Embryonic facial prominence (tissue), 1 donor: Measurements from ENCODE around the gene ELL.
"Not testable (repeated sequence)": the region's sequence is repeated elsewhere in the genome, so short reads cannot be mapped to it uniquely, and the experiment has no call there.

Experiments used
- DNase-seq: peaks from one replicate; pipeline ENCODE4 v3.0.0-alpha.2; 2016; ENCODE audit errors: extremely low spot score

ELL gene

GRCh38 chr19:18521692-18522123, at the start of gene ELL:
Gene ELL (minus strand): TSS chr19:18522070. CDS start chr19:18522055, 15 bp downstream.
- no peak for DNase-seq

DNA sequence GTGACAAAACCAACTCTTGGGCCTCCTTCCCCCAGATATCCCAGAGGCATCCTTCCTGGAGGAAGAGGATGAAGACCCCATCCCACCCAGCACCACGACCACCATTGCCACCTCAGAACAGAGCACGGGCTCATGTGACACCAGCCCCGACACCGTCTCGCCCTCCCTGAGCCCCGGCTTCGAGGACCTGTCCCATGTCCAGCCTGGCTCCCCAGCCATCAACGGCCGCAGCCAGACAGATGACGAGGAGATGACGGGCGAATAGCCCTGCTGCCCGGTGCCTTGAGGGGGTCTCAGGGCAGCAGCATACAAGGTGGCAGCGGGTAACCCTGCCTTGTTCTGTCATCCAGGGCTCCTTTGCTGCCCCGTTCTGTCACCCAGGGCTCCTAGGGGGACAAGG, 46.5 kb upstream of the ELL start:
- DNase-seq: no peak

DNA sequence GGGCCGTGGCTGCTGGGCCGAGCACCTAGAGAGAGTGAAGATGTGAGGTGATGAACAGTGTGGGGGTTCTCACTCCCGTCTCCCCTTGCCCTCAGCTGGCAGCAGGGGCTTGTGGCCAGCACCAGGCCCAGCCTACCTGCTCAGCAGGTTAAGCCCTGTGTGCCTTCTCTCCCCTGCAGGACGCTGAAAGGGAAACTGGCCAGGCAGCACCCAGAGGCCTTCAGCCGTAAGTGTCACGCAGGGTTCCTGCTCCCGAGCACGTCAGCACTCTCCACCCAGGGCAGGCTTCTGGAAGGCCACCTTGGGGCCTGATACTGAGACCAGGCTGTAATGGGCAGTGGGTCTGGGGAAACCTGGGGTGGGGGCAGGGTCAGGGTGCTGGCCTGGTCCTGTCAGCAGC, 45.1 kb upstream of the ELL start:
- no peak for DNase-seq

- DNase-seq: no peak
These were observed 40.2 kb upstream of the ELL start for GRCh38 chr19:18562086-18562485.

GRCh38 chr19:18559685-18560084, 37.8 kb upstream of the ELL start:
- no peak for DNase-seq

DNA sequence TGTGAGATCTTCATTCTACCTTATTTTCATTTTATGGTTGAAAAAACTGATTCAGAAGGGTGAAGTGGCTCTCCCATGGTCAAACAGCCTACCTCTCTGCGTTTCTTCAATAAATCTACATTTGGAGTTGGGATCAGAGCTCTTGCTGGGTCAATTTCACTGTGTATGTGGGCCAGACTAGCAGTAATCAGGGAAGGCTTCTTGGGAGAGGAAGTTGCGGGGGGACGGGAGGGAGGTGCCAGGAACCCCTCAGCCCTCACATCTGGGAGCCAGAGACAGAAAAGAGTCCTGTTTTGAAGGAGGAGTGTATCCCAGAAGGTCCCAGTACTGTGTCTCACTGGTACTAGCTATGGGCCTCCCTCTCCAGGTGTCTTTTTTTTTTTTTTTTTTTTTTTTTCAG, 36.7 kb upstream of the ELL start:
- no peak for DNase-seq

DNA sequence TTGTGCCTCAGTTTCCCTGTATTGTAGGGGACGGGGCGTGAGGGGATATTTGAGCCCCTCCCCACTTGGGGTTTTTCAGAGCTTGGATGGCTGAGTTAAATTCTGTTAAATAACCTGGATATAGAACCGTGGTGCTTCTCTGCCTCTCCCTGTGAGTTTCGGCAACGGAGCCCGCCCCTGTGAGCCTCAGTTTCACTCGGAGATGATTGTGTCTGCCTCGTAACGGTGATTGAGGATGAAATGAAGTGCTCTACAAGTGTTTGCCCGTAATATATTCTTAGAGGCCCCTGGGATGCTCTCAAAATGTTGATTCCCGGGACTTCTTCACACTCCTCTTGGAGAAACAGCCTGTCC, 36.3 kb upstream of the ELL start:
- no peak for DNase-seq

DNA sequence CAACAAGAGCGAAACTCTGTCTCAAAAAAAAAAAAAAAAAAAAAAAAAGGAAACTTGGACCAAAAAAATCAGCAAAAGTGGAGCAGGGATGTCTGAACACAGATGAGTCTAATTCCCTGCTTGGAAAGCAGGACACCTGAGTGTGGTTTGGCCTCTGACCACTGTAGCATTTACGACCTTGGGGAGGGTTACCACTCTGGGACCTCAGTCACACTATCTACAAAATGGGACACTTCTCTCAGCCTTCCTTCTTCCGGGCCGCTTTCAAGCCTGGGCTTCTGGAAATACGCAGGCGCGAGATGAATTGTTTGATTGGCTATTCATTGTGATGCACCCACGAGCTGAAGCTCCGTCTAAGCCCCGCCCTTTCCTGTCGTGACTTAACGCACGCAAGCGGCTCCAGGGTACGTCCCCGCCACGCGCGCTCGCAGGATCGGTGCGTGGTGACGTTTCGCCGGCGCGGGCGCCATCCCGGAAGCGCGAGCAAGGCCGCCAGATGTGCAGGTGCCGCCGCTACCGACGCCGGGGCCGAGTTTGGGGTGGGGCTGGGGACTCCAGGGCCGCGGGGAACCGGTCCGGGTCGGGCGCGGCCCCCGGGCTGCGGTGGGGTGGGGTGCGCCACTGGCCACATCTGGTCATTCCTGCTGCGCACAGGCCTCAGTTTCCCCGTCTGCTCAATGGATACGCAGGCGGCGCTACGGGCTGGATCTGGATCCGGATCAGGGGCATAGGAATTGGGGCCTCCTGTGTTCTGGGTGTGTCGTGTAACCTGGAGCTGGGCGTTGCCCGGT, 35.7 kb upstream of the ELL start, which contains the start of gene KXD1:
TSS of gene KXD1 (plus strand) at position 460 of the 791 bp plus-strand sequence. CDS start 4,187 bp downstream, outside the sequence.
- peak; percentile 94 for DNase-seq

DNA sequence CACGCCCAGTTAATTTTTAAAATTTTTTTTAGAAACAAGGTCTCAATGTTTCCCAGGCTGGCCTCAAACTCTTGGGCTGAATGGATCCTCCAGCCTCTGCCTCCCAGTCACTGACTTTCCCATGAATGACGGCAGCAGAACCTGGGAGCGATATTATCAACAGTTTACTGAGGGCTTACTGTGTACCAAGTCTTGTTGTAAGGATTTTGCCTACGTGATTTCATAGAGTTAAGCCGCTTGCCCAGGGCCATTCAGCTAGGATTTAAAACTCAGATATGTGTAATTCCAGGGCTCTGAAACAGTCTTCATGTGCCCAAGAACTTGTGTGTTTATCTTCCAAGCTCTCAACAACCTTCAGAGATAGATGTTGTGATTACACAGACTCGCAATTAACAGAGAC, 29.8 kb upstream of the ELL start:
- DNase-seq: no peak

GRCh38 chr19:18543814-18544475, 22.1 kb upstream of the ELL start:
- DNase-seq: no peak

DNA sequence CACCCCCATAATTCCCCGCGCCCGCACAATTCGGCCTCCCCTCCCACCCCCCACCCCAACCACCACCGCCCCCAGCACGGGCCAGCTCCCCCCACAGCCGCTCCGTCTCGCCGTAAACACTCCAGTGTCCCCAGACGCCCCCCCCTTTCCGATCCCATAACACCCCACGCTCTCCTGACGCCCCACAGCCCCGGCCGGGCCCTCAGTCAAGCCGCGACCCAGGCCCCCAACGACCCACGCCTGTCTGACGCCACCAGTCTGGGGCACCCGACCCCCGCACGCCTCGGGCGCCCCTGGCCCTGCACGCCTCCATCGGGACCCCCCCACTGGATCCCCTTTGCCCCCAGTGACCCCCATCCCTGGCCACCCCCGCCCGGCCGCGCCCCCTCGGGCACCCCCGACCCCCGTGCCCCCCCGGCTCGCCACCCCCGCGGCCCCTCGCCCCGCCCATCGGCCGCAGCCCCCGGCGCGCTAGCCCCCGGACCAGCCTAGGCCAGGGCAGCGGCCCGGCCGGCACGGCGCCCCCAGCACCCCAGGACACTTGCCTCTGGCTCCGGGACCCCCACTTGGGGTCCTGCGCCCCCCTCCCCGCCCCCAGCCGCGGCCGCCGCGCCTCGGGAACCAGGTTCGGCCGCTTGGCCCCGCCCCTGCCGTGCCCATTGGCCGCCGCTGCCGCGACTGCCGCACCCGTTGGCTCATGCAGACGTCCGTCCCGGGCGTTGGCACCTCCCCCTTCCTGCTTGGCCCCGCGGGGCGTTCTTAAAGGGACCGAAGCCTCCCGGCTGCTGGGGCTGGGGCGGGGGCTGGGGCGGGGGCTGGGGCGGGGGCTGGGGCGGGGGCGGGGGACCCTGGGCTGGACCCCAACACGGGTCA, 21.3 kb upstream of the ELL start, which contains the start of gene FKBP8:
TSS of gene FKBP8 (minus strand) at position 633 of the 873 bp plus-strand sequence. CDS start 1,603 bp downstream, outside the sequence.
- DNase-seq: peak; percentile 80

DNA sequence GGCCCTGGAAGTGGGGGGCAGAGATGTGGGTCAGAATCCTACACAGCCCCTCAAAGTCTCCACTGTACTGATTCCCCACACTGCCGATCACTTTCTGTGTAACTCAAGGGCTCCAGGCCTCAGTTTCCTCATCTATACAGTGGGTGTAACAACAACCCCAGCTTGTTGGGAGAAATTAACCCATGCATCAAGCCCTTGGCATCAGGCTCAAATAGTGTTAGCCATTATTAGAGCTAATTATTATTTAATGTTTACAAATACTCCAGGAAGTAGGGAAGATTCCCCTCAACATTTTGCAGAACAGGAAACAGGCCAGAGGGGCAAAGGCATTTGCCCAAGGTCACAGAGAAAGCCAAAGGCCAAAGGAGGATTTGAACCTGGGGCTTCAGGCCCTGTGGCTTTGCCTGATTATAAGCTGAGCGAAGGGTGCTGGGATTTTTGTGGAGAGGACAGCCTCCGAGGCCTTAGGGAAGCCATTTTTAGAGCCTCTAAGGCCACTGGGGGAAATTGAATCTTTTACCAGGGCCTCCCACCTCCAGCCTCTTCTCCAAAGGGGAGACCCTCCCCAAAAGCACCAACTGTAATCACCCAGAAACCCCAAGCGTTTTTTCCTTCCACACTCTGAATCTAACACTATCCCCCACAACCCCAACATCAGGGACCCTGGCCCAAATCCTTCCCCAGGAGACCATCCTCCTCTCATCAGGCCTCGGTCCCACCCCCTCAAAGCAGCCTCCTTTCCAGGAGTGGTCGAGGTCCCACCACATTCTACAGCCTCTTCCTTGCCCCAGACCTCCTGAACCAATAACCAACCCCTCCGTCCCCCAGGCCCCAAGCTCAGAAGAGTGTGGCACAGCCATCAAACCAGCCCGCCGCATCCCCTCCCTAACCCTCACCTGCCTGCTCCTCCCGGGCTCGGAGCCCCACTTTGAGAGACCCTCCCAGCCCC, 20.4 kb upstream of the ELL start:
- DNase-seq: no peak

- DNase-seq: no peak
These were observed 19.6 kb upstream of the ELL start for GRCh38 chr19:18541258-18541991.

- DNase-seq: not testable (repeated sequence)
These were observed 18.3 kb upstream of the ELL start for GRCh38 chr19:18540200-18540599.

GRCh38 chr19:18539372-18539771, 17.5 kb upstream of the ELL start:
- DNase-seq: no peak

DNA sequence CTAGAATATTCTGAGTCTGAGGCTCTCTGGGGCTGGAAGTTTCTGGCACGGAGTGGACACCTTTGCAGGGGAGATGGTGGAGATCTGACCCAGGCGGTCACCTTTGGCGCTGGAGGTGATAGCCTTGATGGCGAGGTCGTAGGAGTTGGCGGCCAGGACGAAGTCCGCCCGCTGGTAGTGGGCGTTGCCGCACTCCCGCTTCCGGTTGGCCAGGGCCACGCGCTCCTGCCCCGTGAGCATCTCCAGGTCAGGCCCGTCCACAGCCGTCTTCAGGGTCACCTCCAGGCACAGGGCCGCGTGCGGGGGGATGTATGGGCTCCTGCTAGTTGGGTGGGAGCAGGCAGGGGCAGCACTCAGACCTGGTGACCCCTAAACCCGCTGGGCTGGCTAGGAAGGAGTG, 16.2 kb upstream of the ELL start:
- no peak for DNase-seq

DNA sequence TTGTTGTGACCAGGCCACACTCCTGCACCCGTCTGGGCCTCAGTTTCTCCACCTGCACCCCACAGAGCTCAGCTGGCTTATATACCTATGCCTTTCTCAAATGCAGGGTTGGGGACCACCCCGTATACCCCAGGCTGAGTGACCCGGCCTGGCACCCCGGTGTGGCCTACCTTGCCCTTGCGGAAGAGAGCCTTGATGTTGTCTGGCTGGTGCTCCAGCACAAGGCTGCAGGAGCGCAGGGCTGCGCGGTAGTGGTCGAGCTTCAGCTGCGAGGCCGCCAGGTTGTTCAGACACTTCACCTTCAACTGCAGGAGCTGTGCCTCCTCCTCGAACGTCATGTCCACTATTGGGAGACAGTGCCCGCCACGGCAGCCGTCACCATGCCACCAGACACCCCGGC, 15.6 kb upstream of the ELL start:
- no peak for DNase-seq

GRCh38 chr19:18536475-18536874, 14.6 kb upstream of the ELL start:
- no peak for DNase-seq

DNA sequence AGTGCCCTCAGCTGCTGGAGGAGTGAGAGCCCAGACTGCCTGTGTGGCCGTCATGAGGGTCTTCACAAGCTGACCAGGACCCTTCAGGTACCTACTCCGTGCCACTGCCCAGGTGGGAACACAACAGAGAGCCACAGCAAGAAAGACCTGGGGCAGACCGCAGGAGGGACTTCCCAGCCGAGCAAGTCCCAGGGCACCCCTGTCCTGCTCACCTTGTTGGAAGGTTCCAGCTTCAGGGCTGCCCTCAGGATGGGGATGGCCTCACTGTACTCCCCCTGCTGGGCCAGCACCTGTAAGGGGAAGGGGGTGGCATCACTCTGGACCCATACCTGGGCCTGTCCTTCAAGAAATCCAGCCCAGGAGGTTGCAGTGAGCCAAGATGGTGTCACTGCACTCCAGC, 11.2 kb upstream of the ELL start:
- no peak for DNase-seq

DNA sequence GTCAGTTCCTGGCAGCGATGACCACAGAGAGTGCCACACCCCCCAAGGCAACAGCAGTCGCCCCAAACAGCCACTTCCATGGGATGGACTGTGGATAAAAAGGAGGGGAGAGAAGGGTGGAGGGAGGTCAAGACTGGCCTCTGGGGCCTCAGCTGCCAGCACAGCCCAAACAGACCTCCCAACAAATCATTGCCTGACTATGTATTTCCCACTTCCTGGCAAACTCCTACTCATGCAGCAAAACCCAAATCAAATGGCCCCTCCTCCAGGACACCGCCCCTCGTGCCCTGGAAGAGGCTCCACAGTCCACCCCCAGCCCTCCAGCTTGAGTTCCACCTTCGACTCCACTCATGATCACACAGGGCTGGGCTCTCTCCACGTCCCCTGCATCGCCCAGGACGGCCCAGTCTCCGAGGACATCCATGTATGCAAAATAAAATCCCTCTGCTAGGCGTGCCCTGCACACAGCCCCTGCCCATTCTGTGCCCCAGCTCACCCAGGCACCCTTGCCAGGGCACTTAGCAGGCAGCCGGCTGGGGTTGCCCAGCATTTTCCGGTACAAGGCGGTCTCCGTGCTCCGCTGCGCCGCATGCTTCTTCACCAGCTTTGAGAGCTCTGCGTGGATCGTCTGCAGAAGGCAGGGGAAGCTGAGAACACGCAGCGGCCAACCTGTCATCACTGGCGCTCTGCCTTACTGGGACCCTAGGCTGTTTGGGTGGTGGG, 10.5 kb upstream of the ELL start:
- DNase-seq: no peak
